Chondrocyte (in vitro differentiated cells): ENCODE data around the gene TOX2. TPM values are rescaled to one million over a fixed set of nuclear protein-coding genes. Genes with fewer than 3 reads are reported as not detected.

Experiments used
- DNase-seq: peaks from one replicate; pipeline ENCODE4 v3.0.0; 2021; ENCODE audit warnings: mixed read lengths, low spot score
- H3K27ac Mint-ChIP-seq: one replicate; pipeline ENCODE4 v1.8.0; 2021; ENCODE audit warnings: mild to moderate bottlenecking, moderate library complexity, mixed read lengths; ENCODE audit not compliant: unreplicated experiment
- H3K27me3 Mint-ChIP-seq: 2 replicates; pipeline ENCODE4 v1.8.0; 2021; ENCODE audit warnings: low read depth, mixed read lengths
- H3K36me3 Mint-ChIP-seq: 2 replicates; pipeline ENCODE4 v1.8.0; 2021; ENCODE audit warnings: low read depth, mixed read lengths
- H3K4me1 Mint-ChIP-seq: 2 replicates; pipeline ENCODE4 v1.8.0; 2021; ENCODE audit warnings: low read depth, mild to moderate bottlenecking, mixed read lengths
- H3K4me3 Mint-ChIP-seq: one replicate; pipeline ENCODE4 v1.8.0; 2021; ENCODE audit warnings: mild to moderate bottlenecking, moderate library complexity, mixed read lengths; ENCODE audit not compliant: unreplicated experiment
- H3K9me3 Mint-ChIP-seq: 2 replicates; pipeline ENCODE4 v1.8.0; 2021; ENCODE audit warnings: low read depth, mixed read lengths
- CTCF ChIP-seq: fragments of 200-600 bp; sonication (generic); IDR thresholded peaks from 2 replicates; pipeline ENCODE4 v1.5.0; 2021; ENCODE audit warnings: antibody characterized with exemption, mild to moderate bottlenecking, moderate library complexity
- total RNA-seq: library from RNA; stranded (reverse); gene quantifications from 3 replicates; pipeline ENCODE4 v1.2.1, GENCODE V29; 2021

TOX2 gene
- total RNA-seq, 1 donor from 2014 or later = 0.12 TPM

GRCh38 chr20:43992885-43993284 is 78.2 kb downstream of the TOX2 start:
- H3K4me1 Mint-ChIP-seq = no peaks in the 10 kb centered on the region
- no peak for TF ChIP-seq CTCF
- peaks cover 36% of the 10 kb centered on the region for H3K27me3 Mint-ChIP-seq
- no peaks in the 10 kb centered on the region for H3K36me3 Mint-ChIP-seq
- no peak overlapping the region for H3K27ac Mint-ChIP-seq
- no peak overlapping the region for H3K4me3 Mint-ChIP-seq
- DNase-seq = no peak
- peaks cover 4% of the 10 kb centered on the region for H3K9me3 Mint-ChIP-seq

GRCh38 chr20:43993560-43993959 is 78.9 kb downstream of the TOX2 start:
- Mint-ChIP-seq H3K9me3 (peaks cover 4% of the 10 kb centered on the region), H3K36me3 (no peaks in the 10 kb centered on the region), H3K4me1 (no peaks in the 10 kb centered on the region), H3K27ac (no peak overlapping the region), H3K4me3 (no peak overlapping the region), H3K27me3 (peaks cover 30% of the 10 kb centered on the region)
- DNase-seq = no peak
- TF ChIP-seq CTCF = no peak

- H3K27ac Mint-ChIP-seq = no peak overlapping the region
- DNase-seq = no peak
- H3K36me3 Mint-ChIP-seq = no peaks in the 10 kb centered on the region
- no peak for TF ChIP-seq CTCF
- H3K9me3 Mint-ChIP-seq = peaks cover 4% of the 10 kb centered on the region
- H3K4me1 Mint-ChIP-seq = no peaks in the 10 kb centered on the region
- peaks cover 27% of the 10 kb centered on the region for H3K27me3 Mint-ChIP-seq
- no peak overlapping the region for H3K4me3 Mint-ChIP-seq
Observed at GRCh38 chr20:43994486-43995100, 79.9 kb downstream of the TOX2 start.

- no peaks in the 10 kb centered on the region for H3K9me3 Mint-ChIP-seq
- DNase-seq = no peak
- no peak overlapping the region for H3K4me3 Mint-ChIP-seq
- no peaks in the 10 kb centered on the region for H3K36me3 Mint-ChIP-seq
- no peak for TF ChIP-seq CTCF
- no peaks in the 10 kb centered on the region for H3K4me1 Mint-ChIP-seq
- H3K27me3 Mint-ChIP-seq = peaks cover 38% of the 10 kb centered on the region
- no peak overlapping the region for H3K27ac Mint-ChIP-seq
Observed at GRCh38 chr20:43995645-43996044, 81.0 kb downstream of the TOX2 start.

- Mint-ChIP-seq H3K27me3 (peaks cover 40% of the 10 kb centered on the region), H3K36me3 (no peaks in the 10 kb centered on the region), H3K4me1 (no peaks in the 10 kb centered on the region), H3K27ac (no peak overlapping the region), H3K9me3 (no peaks in the 10 kb centered on the region), H3K4me3 (no peak overlapping the region)
- TF ChIP-seq CTCF = no peak
- no peak for DNase-seq
Observed at GRCh38 chr20:43996240-43996930, 81.7 kb downstream of the TOX2 start.
